Stomach (tissue), 4 donors: ENCODE measurements around the gene C5.

ENCODE experiments used
- EP300 ChIP-seq: sonication (generic); formaldehyde crosslinking; IDR thresholded peaks from one replicate; pipeline ENCODE4 v1.6.1; 2017; ENCODE audit warnings: antibody characterized with exemption
- POLR2A ChIP-seq, 4 donors: fragments of 450-650 bp; IDR thresholded peaks; one replicate each; pipeline ENCODE4 v1.6.1; 2016; ENCODE audit warnings: antibody characterized with exemption in 4 of 4, control low read depth in 2 of 4, mild to moderate bottlenecking in 1 of 4, moderate library complexity in 1 of 4
- POLR2AphosphoS5 ChIP-seq, 3 donors: sonication (generic); formaldehyde crosslinking; IDR thresholded peaks; one replicate each; pipeline ENCODE4 v1.6.1; 2016; ENCODE audit warnings: antibody characterized with exemption in 3 of 3
- TF ChIP-seq, protein P1 (sequence below), 7 experiments: fragments of 450-650 bp in 4 of 7; fragments of 200-600 bp in 3 of 7; sonication (generic) in 3 of 7; IDR thresholded peaks; one replicate each; pipeline ENCODE4 v1.5.1; 2016 to 2019; ENCODE audit warnings: antibody characterized with exemption in 7 of 7, control low read depth in 2 of 7, mild to moderate bottlenecking in 1 of 7

DNA sequence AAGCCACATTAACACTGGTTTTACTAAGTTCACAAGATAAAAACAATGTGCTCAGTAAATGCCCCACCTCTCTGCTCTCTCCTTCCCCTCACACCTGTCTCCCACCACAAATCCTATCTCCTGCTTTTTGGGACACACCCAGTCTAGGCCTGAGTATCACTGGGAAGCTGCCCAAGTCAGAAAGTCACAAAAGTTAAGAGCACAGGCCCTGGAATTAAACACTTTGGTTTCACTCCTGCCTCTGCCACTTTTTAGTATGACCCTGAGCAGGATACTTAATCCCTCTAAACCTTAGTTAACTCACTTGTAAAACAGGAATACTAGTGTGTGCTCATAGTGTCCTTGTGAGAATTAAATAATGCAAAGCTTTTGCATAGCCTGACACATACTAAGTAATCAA is 11.3 kb downstream of the C5 start:
- TF ChIP-seq POLR2A (IDR thresholded peaks at IDR 0.05) (no peak), EP300 (no peak), POLR2AphosphoS5 (IDR thresholded peaks at IDR 0.05) (no peak)
- TF ChIP-seq, protein P1, sequence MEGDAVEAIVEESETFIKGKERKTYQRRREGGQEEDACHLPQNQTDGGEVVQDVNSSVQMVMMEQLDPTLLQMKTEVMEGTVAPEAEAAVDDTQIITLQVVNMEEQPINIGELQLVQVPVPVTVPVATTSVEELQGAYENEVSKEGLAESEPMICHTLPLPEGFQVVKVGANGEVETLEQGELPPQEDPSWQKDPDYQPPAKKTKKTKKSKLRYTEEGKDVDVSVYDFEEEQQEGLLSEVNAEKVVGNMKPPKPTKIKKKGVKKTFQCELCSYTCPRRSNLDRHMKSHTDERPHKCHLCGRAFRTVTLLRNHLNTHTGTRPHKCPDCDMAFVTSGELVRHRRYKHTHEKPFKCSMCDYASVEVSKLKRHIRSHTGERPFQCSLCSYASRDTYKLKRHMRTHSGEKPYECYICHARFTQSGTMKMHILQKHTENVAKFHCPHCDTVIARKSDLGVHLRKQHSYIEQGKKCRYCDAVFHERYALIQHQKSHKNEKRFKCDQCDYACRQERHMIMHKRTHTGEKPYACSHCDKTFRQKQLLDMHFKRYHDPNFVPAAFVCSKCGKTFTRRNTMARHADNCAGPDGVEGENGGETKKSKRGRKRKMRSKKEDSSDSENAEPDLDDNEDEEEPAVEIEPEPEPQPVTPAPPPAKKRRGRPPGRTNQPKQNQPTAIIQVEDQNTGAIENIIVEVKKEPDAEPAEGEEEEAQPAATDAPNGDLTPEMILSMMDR (IDR thresholded peaks at IDR 0.05), result no peak
